PC-9 (cell line): Measurements from ENCODE around the gene MUC5AC. TPM values are rescaled to one million over a fixed set of nuclear protein-coding genes. Genes with fewer than 3 reads are reported as not detected.

Source experiments
- BruUV-seq: library from RNA; stranded (reverse); fragments of 400-500 nt; replicated peaks from 2 replicates; lab custom pipeline; 2021; lab: Mats Ljungman, UMichigan
- CTCF ChIA-PET: fragments of 300-600 bp; sonication (Branson Sonifier 250); formaldehyde crosslinking; loops from one replicate; lab custom pipeline; 2022; ENCODE audit warnings: antibody characterized with exemption; lab: Charles Lee
- POLR2A ChIA-PET: fragments of 300-600 bp; sonication (Branson Sonifier 250); formaldehyde crosslinking; loops from one replicate; lab custom pipeline; 2022; ENCODE audit warnings: antibody characterized with exemption; ENCODE audit not compliant: unreplicated experiment; lab: Charles Lee
- DNase-seq, 2 experiments: peaks; one replicate each; pipeline versions ENCODE4 v3.0.0 to v3.0.0-alpha.2; 2015 to 2022; ENCODE audit warnings: mixed read lengths in 1 of 2
- H2AFZ ChIP-seq: fragments of 200-600 bp; sonication (generic); 2 replicates; pipeline ENCODE4 v1.8.1; 2017; ENCODE audit warnings: antibody characterized with exemption
- H3F3A ChIP-seq: fragments of 200-600 bp; sonication (generic); 2 replicates; pipeline ENCODE4 v1.8.1; 2017; ENCODE audit warnings: antibody characterized with exemption, mild to moderate bottlenecking, low read depth; ENCODE audit not compliant: insufficient read depth
- H3K27ac ChIP-seq: fragments of 200-600 bp; sonication (generic); 2 replicates; pipeline ENCODE4 v1.6.1; 2016; ENCODE audit warnings: mixed run types
- H3K27me3 ChIP-seq: fragments of 200-600 bp; sonication (generic); 2 replicates; pipeline ENCODE4 v1.6.1; 2016; ENCODE audit warnings: low read depth, mixed run types; ENCODE audit not compliant: insufficient read depth
- H3K36me3 ChIP-seq: fragments of 200-600 bp; sonication (generic); 2 replicates; pipeline ENCODE4 v1.6.1; 2016; ENCODE audit warnings: low read depth, mixed run types
- H3K4me1 ChIP-seq: fragments of 200-600 bp; sonication (generic); replicated peaks from 2 replicates; pipeline ENCODE4 v1.6.1; 2016; ENCODE audit warnings: mixed run types; ENCODE audit not compliant: insufficient read depth
- H3K4me2 ChIP-seq: fragments of 200-600 bp; sonication (generic); 2 replicates; pipeline ENCODE4 v1.6.1; 2017; ENCODE audit warnings: mixed run types
- H3K4me3 ChIP-seq: fragments of 200-600 bp; sonication (generic); 2 replicates; pipeline ENCODE4 v1.6.1; 2016; ENCODE audit warnings: mixed run types
- H3K79me2 ChIP-seq: fragments of 200-600 bp; sonication (generic); 2 replicates; pipeline ENCODE4 v1.6.1; 2017; ENCODE audit warnings: low read depth, mixed run types
- H3K9me2 ChIP-seq: fragments of 200-600 bp; sonication (generic); 2 replicates; pipeline ENCODE4 v1.8.1; 2017; ENCODE audit warnings: mild to moderate bottlenecking; ENCODE audit not compliant: insufficient read depth
- H3K9me3 ChIP-seq: fragments of 200-600 bp; sonication (generic); 2 replicates; pipeline ENCODE4 v1.8.1; 2016; ENCODE audit warnings: low read depth; ENCODE audit not compliant: insufficient read depth
- H4K20me1 ChIP-seq: fragments of 200-600 bp; sonication (generic); 2 replicates; pipeline ENCODE4 v1.8.1; 2017; ENCODE audit not compliant: insufficient read depth
- CTCF ChIP-seq: fragments of 200-600 bp; sonication (generic); conservative IDR thresholded peaks from 2 replicates; pipeline ENCODE4 v1.6.1; 2017; ENCODE audit warnings: mixed run types, antibody characterized with exemption, mild to moderate bottlenecking, moderate library complexity
- EZH2 ChIP-seq: fragments of 200-600 bp; sonication (generic); IDR thresholded peaks from 2 replicates; pipeline ENCODE4 v1.8.0; 2017; ENCODE audit warnings: antibody characterized with exemption, low read depth
- intact Hi-C: fragments of 100-400 bp; cut with micrococcal nuclease; formaldehyde crosslinking; loops from one replicate; pipeline ENCODE4 v1.10.0; 2022; ENCODE audit not compliant: unreplicated experiment
- total RNA-seq: library from RNA; stranded (reverse); gene quantifications from 2 replicates; pipeline ENCODE4 v1.2.3, GENCODE V29; 2021

Gene MUC5AC
- total RNA-seq, 1 experiment from 2014 or later, result 0.09 TPM

DNA sequence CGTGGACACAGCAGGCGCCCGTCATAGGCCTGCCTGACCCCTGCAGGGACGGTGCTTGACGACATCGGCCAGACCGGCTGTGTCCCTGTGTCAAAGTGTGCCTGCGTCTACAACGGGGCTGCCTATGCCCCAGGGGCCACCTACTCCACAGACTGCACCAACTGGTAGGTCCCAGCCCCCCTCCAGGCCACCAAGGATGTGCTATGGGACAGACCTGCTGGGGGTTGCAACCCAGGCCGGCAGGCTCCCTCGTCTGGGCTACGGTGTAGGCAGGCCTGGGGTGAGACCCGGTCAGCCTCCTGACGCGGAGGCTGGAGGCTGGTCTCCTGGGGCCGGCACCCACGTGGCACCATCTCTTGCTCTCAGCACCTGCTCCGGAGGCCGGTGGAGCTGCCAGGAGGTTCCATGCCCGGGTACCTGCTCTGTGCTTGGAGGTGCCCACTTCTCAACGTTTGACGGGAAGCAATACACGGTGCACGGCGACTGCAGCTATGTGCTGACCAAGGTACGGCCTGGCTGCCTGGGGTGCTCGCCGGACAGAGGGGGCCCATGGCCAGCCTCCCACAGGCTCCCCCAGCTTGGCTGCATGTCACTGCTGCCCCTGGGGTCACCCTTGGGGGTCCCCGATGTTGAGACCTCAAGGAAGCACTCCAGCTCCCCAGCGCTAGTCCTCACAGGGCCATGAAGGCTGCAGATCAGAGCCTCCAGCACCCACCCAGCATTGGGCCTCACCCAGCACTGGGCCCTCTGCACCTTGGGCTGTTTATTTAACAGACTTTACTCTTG lies 7.7 kb downstream of the MUC5AC start:
- H3K36me3 ChIP-seq, result no peaks in the 10 kb centered on the region
- POLR2A ChIA-PET, result no interaction called here
- no peak for DNase-seq
- TF ChIP-seq CTCF (no peak), EZH2 (no peak)
- no peak overlapping the region for H3K4me3 ChIP-seq
- CTCF ChIA-PET, result no interaction called here
- H3K9me3 ChIP-seq, result no peaks in the 10 kb centered on the region
- BruUV-seq, result no TSS peak
- H3K9me2 ChIP-seq, result no peaks in the 10 kb centered on the region
- no peaks in the 10 kb centered on the region for H4K20me1 ChIP-seq
- H3K4me1 ChIP-seq, result no peaks in the 10 kb centered on the region
- H2AFZ ChIP-seq, result no peak overlapping the region
- intact Hi-C loops, result no loop called here
- no peaks in the 10 kb centered on the region for H3K27me3 ChIP-seq
- H3F3A ChIP-seq, result no peaks in the 10 kb centered on the region
- no peak overlapping the region for H3K27ac ChIP-seq
- no peak overlapping the region for H3K4me2 ChIP-seq
- no peaks in the 10 kb centered on the region for H3K79me2 ChIP-seq

DNA sequence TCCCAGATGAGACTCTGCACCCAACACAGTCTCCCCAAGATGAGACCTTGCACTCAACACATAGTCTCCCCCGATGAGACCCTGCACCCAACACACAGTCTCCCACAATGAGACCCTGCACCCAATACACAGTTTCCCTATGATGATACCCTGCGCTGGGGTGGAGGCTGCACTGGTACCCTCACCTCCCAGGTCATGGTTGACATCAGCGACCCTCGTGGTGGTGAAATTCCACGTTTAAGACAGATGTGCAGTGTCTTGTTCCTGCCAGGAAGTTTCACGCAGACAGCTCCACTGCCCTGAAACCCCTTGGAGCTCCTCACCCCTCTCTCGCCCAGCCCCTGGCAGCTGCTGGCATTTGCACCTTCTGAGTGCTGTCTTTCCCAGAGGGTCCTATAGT lies 9.5 kb downstream of the MUC5AC start:
- ChIA-PET POLR2A (no interaction called here), CTCF (no interaction called here)
- no peaks in the 10 kb centered on the region for H3K4me1 ChIP-seq
- no peaks in the 10 kb centered on the region for H3K9me3 ChIP-seq
- no peaks in the 10 kb centered on the region for H3K27me3 ChIP-seq
- no TSS peak for BruUV-seq
- no peak overlapping the region for H3K27ac ChIP-seq
- no peaks in the 10 kb centered on the region for H3K79me2 ChIP-seq
- TF ChIP-seq EZH2 (no peak), CTCF (no peak)
- no peak overlapping the region for H3K4me2 ChIP-seq
- intact Hi-C loops, result no loop called here
- no peaks in the 10 kb centered on the region for H3K9me2 ChIP-seq
- H3K36me3 ChIP-seq, result no peaks in the 10 kb centered on the region
- no peak overlapping the region for H2AFZ ChIP-seq
- H3K4me3 ChIP-seq, result no peak overlapping the region
- H4K20me1 ChIP-seq, result no peaks in the 10 kb centered on the region
- DNase-seq, result no peak
- H3F3A ChIP-seq, result no peaks in the 10 kb centered on the region

DNA sequence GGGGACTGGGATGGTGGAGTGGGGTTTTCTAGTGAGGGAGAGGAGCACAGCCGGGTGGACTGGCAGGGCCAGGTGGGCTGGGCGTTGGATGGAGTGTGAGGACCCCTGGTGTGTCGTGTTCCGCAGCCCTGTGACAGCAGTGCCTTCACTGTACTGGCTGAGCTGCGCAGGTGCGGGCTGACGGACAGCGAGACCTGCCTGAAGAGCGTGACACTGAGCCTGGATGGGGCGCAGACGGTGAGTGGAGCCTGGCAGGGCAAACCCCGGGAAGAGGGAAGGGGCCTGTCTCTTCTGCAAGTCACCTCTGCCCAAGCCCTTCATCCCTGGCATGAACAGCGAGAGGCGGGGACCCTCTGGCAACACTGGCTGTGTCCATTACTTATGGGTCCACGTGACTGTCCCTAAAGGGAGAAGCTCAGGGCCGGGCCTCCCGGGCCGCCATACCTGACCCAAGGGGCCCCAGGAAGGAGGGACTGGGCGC lies 10.0 kb downstream of the MUC5AC start:
- Histone ChIP-seq H3K4me3 (no peak overlapping the region), H3K36me3 (no peaks in the 10 kb centered on the region), H3K4me1 (no peaks in the 10 kb centered on the region), H3K9me3 (no peaks in the 10 kb centered on the region), H3K27ac (no peak overlapping the region), H4K20me1 (no peaks in the 10 kb centered on the region), H3K4me2 (no peak overlapping the region), H3K27me3 (no peaks in the 10 kb centered on the region), H3F3A (no peaks in the 10 kb centered on the region), H2AFZ (no peak overlapping the region), H3K79me2 (no peaks in the 10 kb centered on the region), H3K9me2 (no peaks in the 10 kb centered on the region)
- TF ChIP-seq EZH2, result no peak
- ChIA-PET CTCF (no interaction called here), POLR2A (no interaction called here)
- DNase-seq, result no peak
- no TSS peak for BruUV-seq
- intact Hi-C loops, result no loop called here
